HepG2 (cell line): ENCODE measurements around the gene SERPINE3. TPM values are rescaled to one million over a fixed set of nuclear protein-coding genes. Genes with fewer than 3 reads are reported as not detected.

Experiments
- ATAC-seq: fragments of 200-7000 bp; cut with Tn5 transposase; 3 replicates; pipeline ENCODE4 v1.9.1; 2020; ENCODE audit warnings: mild to moderate bottlenecking, moderate library complexity
- BruUV-seq: library from RNA; stranded (reverse); fragments of 400-500 nt; replicated peaks from 2 replicates; lab custom pipeline; 2021; lab: Mats Ljungman, UMichigan
- CTCF ChIA-PET: fragments of 300-600 bp; formaldehyde crosslinking; extraction: SDS; loops from one replicate; lab custom pipeline; 2021; ENCODE audit warnings: low total read pairs, inconsistent platforms, low intra/inter-chr PET ratio; lab: Yijun Ruan, JAX
- POLR2A ChIA-PET: fragments of 350-600 bp; sonication (Branson Sonifier 250); formaldehyde crosslinking; loops from one replicate; lab custom pipeline; 2020; ENCODE audit warnings: antibody characterized with exemption, inconsistent platforms; lab: Yijun Ruan, JAX
- DNase-seq: peaks from one replicate; pipeline ENCODE4 v3.0.0-alpha.2; 2015; ENCODE audit warnings: low spot score
- FAIRE-seq: peaks from 3 replicates; lab custom pipeline; 2011; peaks lifted over from hg19 to GRCh38; lab: Jason Lieb, UNC
- H2AFZ ChIP-seq: one replicate; pipeline ENCODE4 v1.6.1; 2011; ENCODE audit warnings: low read length, inconsistent platforms
- H3K27ac ChIP-seq: fragments of 300-600 bp; 3 replicates; pipeline ENCODE4 v1.8.0; 2011; ENCODE audit warnings: mixed run types, mild to moderate bottlenecking, mixed read lengths, low read length, inconsistent platforms; ENCODE audit not compliant: insufficient read depth; ENCODE audit errors: extremely low read length
- H3K27me3 ChIP-seq, 2 experiments: fragments of 200-600 bp in 1 of 2; 2 replicates in 1 of 2; 3 replicates in 1 of 2; pipeline versions ENCODE4 v1.6.0 to v1.8.0; 2011; ENCODE audit warnings: low read length in 2 of 2, mild to moderate bottlenecking in 2 of 2, moderate library complexity in 2 of 2, inconsistent platforms in 1 of 2; ENCODE audit not compliant: insufficient read depth in 2 of 2, control insufficient read depth in 1 of 2
- H3K36me3 ChIP-seq, 2 experiments: fragments of 200-600 bp in 1 of 2; replicated peaks in 1 of 2; 2 replicates in 1 of 2; 3 replicates in 1 of 2; pipeline versions ENCODE4 v1.5.1 to v1.8.0; 2011; ENCODE audit warnings: low read length in 2 of 2, inconsistent platforms in 1 of 2; ENCODE audit not compliant: insufficient read depth in 2 of 2, control insufficient read depth in 1 of 2
- H3K4me1 ChIP-seq: 2 replicates; pipeline ENCODE4 v1.5.1; 2012; ENCODE audit warnings: low read length, inconsistent platforms; ENCODE audit not compliant: insufficient read depth
- H3K4me2 ChIP-seq: 2 replicates; pipeline ENCODE4 v1.6.0; 2011; ENCODE audit warnings: low read depth, low read length, inconsistent platforms
- H3K4me3 ChIP-seq, 3 experiments: fragments of 200-600 bp in 1 of 3; sonication (generic), shearing (Covaris generic) in 1 of 3; replicated peaks in 1 of 3; 2 replicates each; pipeline ENCODE4 v1.5.1; 2011 to 2016; ENCODE audit warnings: low read length in 3 of 3, inconsistent platforms in 2 of 3, low read depth in 2 of 3, mild to moderate bottlenecking in 2 of 3, control low read depth in 1 of 3, mixed read lengths in 1 of 3; ENCODE audit not compliant: insufficient read depth in 1 of 3
- H3K79me2 ChIP-seq: one replicate; pipeline ENCODE4 v1.6.1; 2011; ENCODE audit warnings: low read length, inconsistent platforms; ENCODE audit not compliant: insufficient read depth
- H3K9ac ChIP-seq: 2 replicates; pipeline ENCODE4 v1.6.0; 2011; ENCODE audit warnings: mild to moderate bottlenecking, low read depth, low read length, inconsistent platforms; ENCODE audit not compliant: insufficient read depth
- H3K9me3 ChIP-seq: 2 replicates; pipeline ENCODE4 v1.5.1; 2012; ENCODE audit warnings: mild to moderate bottlenecking, low read length
- H4K20me1 ChIP-seq: 2 replicates; pipeline ENCODE4 v1.6.0; 2011; ENCODE audit warnings: inconsistent platforms, mild to moderate bottlenecking, low read length, moderate library complexity; ENCODE audit not compliant: insufficient read depth
- ATF3 ChIP-seq: sonication (generic); formaldehyde crosslinking; IDR thresholded peaks from 2 replicates; pipeline ENCODE4 v1.4.0; 2020; ENCODE audit warnings: missing genetic modification reagents
- BRCA1 ChIP-seq: sonication (generic); formaldehyde crosslinking; IDR thresholded peaks from 2 replicates; pipeline ENCODE4 v1.4.0; 2020; ENCODE audit warnings: missing genetic modification reagents
- CBX1 ChIP-seq: IDR thresholded peaks from one replicate; pipeline ENCODE4 v1.6.1; 2016; ENCODE audit warnings: antibody characterized with exemption, low read depth
- CENPX ChIP-seq: sonication (generic); formaldehyde crosslinking; IDR thresholded peaks from 2 replicates; pipeline ENCODE4 v1.9.0; 2021; ENCODE audit warnings: mild to moderate bottlenecking, missing genetic modification reagents, moderate library complexity
- KLF6 ChIP-seq: IDR thresholded peaks from 2 replicates; pipeline ENCODE4 v1.8.0; 2016; ENCODE audit warnings: missing biosample characterization, missing genetic modification reagents
- PHF21A ChIP-seq: sonication (generic); formaldehyde crosslinking; IDR thresholded peaks from 2 replicates; pipeline ENCODE4 v1.5.0; 2020; ENCODE audit warnings: mild to moderate bottlenecking, missing genetic modification reagents
- RFXANK ChIP-seq: IDR thresholded peaks from 2 replicates; pipeline ENCODE4 v1.6.1; 2016
- XBP1 ChIP-seq: sonication (generic); formaldehyde crosslinking; IDR thresholded peaks from 2 replicates; pipeline ENCODE4 v1.5.0; 2020; ENCODE audit warnings: missing genetic modification reagents
- ZBTB1 ChIP-seq: sonication (generic); formaldehyde crosslinking; IDR thresholded peaks from 2 replicates; pipeline ENCODE4 v1.4.0; 2020; ENCODE audit warnings: missing genetic modification reagents, borderline replicate concordance
- ZNF101 ChIP-seq: sonication (generic); formaldehyde crosslinking; IDR thresholded peaks from 2 replicates; pipeline ENCODE4 v1.4.0; 2020; ENCODE audit warnings: mild to moderate bottlenecking, low read depth, missing genetic modification reagents, borderline replicate concordance
- ZNF335 ChIP-seq: sonication (generic); formaldehyde crosslinking; IDR thresholded peaks from 2 replicates; pipeline ENCODE4 v1.4.0; 2020; ENCODE audit warnings: missing genetic modification reagents
- ZNF382 ChIP-seq: sonication (generic); formaldehyde crosslinking; IDR thresholded peaks from 2 replicates; pipeline ENCODE4 v1.5.0; 2020; ENCODE audit warnings: missing genetic modification reagents, mild to moderate bottlenecking, borderline replicate concordance
- ZNF839 ChIP-seq: sonication (generic); formaldehyde crosslinking; IDR thresholded peaks from 2 replicates; pipeline ENCODE4 v1.4.0; 2020; ENCODE audit warnings: missing genetic modification reagents, mild to moderate bottlenecking, borderline replicate concordance
- ZSCAN31 ChIP-seq: sonication (generic); formaldehyde crosslinking; IDR thresholded peaks from 2 replicates; pipeline ENCODE4 v1.5.0; 2020; ENCODE audit warnings: low read depth, mild to moderate bottlenecking, missing genetic modification reagents
- WGBS: methylation state at CpG from one replicate; pipeline ENCODE4 v1.1.6; 2017; ENCODE audit warnings: low lambda C conversion rate; 5-methylcytosine and 5-hydroxymethylcytosine counted together
- in situ Hi-C: cut with HindIII; loops from 2 replicates; pipeline ENCODE4 v1.10.0; 2017; ENCODE audit warnings: low pct_unique_long_range_greater_than_20kb; ENCODE audit not compliant: extremely low pct_ligation_motif_present
- intact Hi-C: fragments of 100-400 bp; cut with micrococcal nuclease; formaldehyde crosslinking; loops from one replicate; pipeline ENCODE4 v1.10.0; 2022; ENCODE audit not compliant: unreplicated experiment
- polyA plus RNA-seq, 8 experiments: library from polyadenylated mRNA; depleted of rRNA in 3 of 8; stranded (reverse) in 7 of 8; unstranded in 1 of 8; fragments of >200 nt; fragmentation: Illumina TruSeq in 4 of 8; extraction: Trizol in 4 of 8; gene quantifications; 2 replicates each; pipeline versions ENCODE4 v1.2.1 to v1.2.3, GENCODE V29; 2011 to 2016; ENCODE audit warnings: low read depth in 4 of 8, missing spikeins in 1 of 8, mixed read lengths in 1 of 8; ENCODE audit not compliant: insufficient read depth in 1 of 8
- total RNA-seq, 5 experiments: library from RNA; depleted of rRNA; stranded (reverse); fragments of >200 nt; fragmentation: Illumina TruSeq; extraction: Trizol; gene quantifications; 2 replicates each; pipeline ENCODE4 v1.2.3, GENCODE V29; 2016; ENCODE audit warnings: low read depth in 1 of 5
- TF ChIP-seq, protein P1 (sequence below): sonication (generic); formaldehyde crosslinking; IDR thresholded peaks from 2 replicates; pipeline ENCODE4 v1.8.0; 2022; ENCODE audit warnings: mild to moderate bottlenecking, missing genetic modification reagents, moderate library complexity
- TF ChIP-seq, protein P2 (sequence below): sonication (generic); formaldehyde crosslinking; IDR thresholded peaks from 2 replicates; pipeline ENCODE4 v1.4.0; 2020; ENCODE audit warnings: low read depth, mild to moderate bottlenecking, missing genetic modification reagents

Gene SERPINE3
- total and polyA plus RNA-seq, 2 of the 13 experiments (the other 11 are each of a cell fraction or from before 2014, with no cell fraction given): not detected

DNA sequence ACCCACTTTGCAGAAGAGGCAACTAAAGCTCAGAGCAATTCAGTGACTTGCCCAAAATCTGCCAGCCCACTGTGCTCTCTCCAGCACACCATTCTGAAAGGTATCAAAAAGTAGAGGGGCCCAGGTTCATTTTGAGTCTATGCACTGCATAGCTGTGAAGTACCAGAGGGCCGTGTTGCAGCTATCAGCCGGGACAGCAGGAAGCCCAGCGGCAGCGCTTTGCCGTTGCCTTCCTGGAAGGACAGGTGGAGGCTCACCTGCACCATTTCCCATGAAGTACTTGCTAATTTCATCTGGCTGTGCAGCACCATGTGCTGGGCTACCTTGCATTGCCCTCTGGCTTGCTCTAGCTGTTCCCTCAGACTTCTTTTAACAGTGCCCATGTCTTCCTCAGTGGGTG, 2.7 kb upstream of the SERPINE3 start:
- Histone ChIP-seq H3K4me2 (no peak overlapping the region), H4K20me1 (no peaks in the 10 kb centered on the region), H3K27ac (no peak overlapping the region), H3K27me3 (no peaks in the 10 kb centered on the region), H3K9me3 (no peaks in the 10 kb centered on the region), H3K36me3 (no peaks in the 10 kb centered on the region), H3K9ac (no peak overlapping the region), H3K79me2 (no peaks in the 10 kb centered on the region), H3K4me1 (peaks cover 8% of the 10 kb centered on the region; the same call in 1 of the 2 replicates), H2AFZ (no peak overlapping the region), H3K4me3 (no peak overlapping the region)
- in situ Hi-C loops (no loop called here), intact Hi-C loops (loop anchor here (1.0 kb wide), 1 partner anchor 32 kb away; no protein-coding TSS in a partner anchor)
- ATAC-seq (no peak), DNase-seq (no peak), FAIRE-seq (no peak)
- WGBS: 77% methylated on average over 5 of the region's 5 CpGs
- POLR2A ChIA-PET: no interaction called here
- BruUV-seq: no TSS peak
- no peak for TF ChIP-seq CBX1
- CTCF ChIA-PET: no interaction called here

- Histone ChIP-seq H3K79me2 (no peaks in the 10 kb centered on the region), H3K4me1 (peaks cover 8% of the 10 kb centered on the region; the same call in 1 of the 2 replicates), H3K27me3 (no peaks in the 10 kb centered on the region), H4K20me1 (no peaks in the 10 kb centered on the region), H3K4me3 (no peak overlapping the region), H3K4me2 (no peak overlapping the region), H2AFZ (no peak overlapping the region), H3K9ac (no peak overlapping the region), H3K27ac (no peak overlapping the region), H3K36me3 (no peaks in the 10 kb centered on the region), H3K9me3 (no peaks in the 10 kb centered on the region)
- intact Hi-C loops: loop anchor here (2.0 kb wide), 1 partner anchor 21 kb away; no protein-coding TSS in a partner anchor
- TF ChIP-seq XBP1 (CRISPR knock-in tag): no peak
- TF ChIP-seq PHF21A (CRISPR knock-in tag): no peak
- TF ChIP-seq, protein P1, sequence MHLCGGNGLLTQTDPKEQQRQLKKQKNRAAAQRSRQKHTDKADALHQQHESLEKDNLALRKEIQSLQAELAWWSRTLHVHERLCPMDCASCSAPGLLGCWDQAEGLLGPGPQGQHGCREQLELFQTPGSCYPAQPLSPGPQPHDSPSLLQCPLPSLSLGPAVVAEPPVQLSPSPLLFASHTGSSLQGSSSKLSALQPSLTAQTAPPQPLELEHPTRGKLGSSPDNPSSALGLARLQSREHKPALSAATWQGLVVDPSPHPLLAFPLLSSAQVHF: no peak
- TF ChIP-seq, protein P2, sequence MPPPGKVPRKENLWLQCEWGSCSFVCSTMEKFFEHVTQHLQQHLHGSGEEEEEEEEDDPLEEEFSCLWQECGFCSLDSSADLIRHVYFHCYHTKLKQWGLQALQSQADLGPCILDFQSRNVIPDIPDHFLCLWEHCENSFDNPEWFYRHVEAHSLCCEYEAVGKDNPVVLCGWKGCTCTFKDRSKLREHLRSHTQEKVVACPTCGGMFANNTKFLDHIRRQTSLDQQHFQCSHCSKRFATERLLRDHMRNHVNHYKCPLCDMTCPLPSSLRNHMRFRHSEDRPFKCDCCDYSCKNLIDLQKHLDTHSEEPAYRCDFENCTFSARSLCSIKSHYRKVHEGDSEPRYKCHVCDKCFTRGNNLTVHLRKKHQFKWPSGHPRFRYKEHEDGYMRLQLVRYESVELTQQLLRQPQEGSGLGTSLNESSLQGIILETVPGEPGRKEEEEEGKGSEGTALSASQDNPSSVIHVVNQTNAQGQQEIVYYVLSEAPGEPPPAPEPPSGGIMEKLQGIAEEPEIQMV (CRISPR knock-in tag): no peak
- TF ChIP-seq ZNF101: no peak
- no peak for TF ChIP-seq ZBTB1 (CRISPR knock-in tag)
- no peak for TF ChIP-seq ZNF839
- TF ChIP-seq ZNF382: no peak
- TF ChIP-seq ZNF335 (CRISPR knock-in tag): no peak
- TF ChIP-seq ATF3 (CRISPR knock-in tag): no peak
- TF ChIP-seq CENPX (CRISPR knock-in tag): no peak
- TF ChIP-seq ZSCAN31 (CRISPR knock-in tag): no peak
- no peak for TF ChIP-seq RFXANK (CRISPR knock-in tag)
- no peak for TF ChIP-seq KLF6 (CRISPR knock-in tag)
- TF ChIP-seq BRCA1 (CRISPR knock-in tag): no peak
- ATAC-seq (no peak), DNase-seq (no peak), FAIRE-seq (no peak)
- WGBS: 28% methylated on average over 4 of the region's 4 CpGs
- BruUV-seq: no TSS peak
- ChIA-PET CTCF (no interaction called here), POLR2A (no interaction called here)
- in situ Hi-C loops: no loop called here
Measured at GRCh38 chr13:51339952-51340732, 651 bp downstream of the SERPINE3 start.
